Globus pallidus (tissue), 1 donor: ENCODE data around the gene THOC6.
"Not testable (repeated sequence)": the region's sequence is repeated elsewhere in the genome, so short reads cannot be mapped to it uniquely, and the experiment has no call there.

Experiments used
- DNase-seq: peaks from one replicate; pipeline ENCODE4 v3.0.0-alpha.2; 2015; ENCODE audit warnings: low spot score

Gene THOC6

DNA sequence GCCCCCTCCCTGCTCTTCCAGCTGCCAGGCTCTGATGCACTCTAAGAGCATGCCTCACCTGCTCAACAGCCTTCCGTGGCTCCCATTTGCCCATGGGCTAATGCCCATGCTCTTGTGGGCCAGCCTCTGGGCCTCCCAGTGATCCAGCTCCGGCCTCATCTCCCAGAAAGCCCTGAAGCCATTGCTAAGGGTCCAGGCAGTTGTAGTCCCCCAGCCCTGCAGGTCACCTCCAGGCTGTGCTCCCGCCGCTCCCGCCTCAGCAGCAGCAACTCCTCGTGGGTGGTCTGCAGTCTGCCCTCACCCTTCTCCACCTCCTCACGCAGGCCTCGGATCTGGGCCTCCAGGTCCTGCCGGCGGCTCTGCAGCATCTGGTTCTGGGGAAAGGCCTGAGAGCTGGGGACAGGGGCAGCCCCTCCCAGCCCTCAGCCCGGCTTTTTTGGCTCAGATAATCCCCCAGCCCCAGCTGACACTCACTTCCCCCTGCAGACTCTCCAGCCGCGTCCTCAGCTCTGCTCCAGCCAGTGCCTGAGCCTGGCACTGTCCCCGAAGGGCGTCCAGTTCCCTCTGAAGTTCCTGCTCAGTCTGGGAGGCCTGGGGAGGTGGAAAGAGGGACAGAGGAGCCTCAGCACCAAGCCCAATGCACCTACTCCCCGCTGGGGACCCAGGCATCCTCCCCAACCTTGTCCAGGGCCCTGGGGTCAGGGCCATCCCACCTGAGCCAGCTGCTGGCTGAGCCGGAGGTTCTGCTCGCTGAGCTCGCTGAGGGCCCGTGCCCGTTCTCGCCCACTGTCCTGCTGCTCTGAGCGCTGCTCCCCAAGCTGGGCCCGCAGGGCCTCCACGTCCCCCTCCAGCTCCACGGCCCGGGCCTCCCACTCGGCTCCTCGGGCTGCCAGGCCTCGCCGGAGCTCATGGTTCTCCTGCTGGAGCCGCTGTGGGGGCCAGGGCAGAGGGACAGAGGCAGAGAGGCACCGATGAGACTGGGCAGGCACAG is 6.7 kb downstream of the THOC6 start:
- no peak for DNase-seq

DNA sequence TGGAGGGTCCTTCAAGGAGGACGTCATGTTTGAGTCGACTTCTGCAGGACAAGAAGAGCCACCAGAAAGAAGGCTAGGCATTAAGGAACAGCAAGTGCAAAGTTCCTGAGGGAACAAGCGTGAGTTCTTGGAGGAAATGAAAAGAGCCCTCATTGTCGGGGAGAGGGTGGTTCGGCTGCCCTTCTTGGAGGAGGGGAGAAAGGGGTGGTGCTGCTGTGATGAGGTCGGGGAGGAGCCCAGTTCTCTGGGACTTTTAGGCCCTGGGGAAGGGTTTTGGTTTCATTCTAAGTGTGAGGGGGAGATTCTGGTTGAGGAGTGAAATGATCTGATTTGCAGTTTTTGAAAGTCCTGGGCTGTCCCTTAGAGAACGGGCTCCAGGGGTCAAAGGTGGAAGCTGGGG is 8.8 kb downstream of the THOC6 start:
- no peak for DNase-seq

DNA sequence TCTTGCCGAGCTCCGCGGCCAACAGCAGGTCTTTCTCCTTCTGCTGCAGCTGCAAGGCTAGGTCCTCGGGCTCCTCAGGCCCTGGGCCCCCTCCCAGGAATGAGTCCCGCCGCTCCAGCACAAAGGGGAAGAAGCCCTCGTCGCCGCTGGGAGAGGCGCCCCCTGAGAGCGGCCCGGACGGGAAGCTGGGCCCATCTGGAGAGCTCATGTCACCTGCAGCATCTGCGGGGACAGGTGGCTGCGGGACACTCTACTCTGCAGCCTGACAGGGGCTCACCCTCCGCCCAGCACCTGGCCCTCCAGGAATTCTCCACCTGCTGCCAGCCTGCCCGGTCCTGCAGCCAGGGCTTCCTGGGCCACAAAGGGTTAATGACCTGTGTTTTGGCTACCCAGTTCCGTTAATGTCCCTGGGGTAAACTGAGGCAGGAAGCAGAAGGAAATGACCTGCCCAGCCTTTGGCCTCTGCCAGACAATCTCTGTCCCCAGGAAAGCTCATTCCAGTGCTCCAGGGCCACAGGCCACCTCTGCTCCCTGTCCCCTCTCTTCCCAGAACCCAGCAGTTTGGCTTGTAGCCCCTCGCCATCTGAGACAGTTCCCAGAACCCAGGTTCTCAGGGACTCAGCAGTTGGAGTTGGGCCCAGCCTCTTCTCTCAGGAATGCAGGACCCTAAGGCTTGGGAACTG is 11.6 kb downstream of the THOC6 start:
- no peak for DNase-seq

DNA sequence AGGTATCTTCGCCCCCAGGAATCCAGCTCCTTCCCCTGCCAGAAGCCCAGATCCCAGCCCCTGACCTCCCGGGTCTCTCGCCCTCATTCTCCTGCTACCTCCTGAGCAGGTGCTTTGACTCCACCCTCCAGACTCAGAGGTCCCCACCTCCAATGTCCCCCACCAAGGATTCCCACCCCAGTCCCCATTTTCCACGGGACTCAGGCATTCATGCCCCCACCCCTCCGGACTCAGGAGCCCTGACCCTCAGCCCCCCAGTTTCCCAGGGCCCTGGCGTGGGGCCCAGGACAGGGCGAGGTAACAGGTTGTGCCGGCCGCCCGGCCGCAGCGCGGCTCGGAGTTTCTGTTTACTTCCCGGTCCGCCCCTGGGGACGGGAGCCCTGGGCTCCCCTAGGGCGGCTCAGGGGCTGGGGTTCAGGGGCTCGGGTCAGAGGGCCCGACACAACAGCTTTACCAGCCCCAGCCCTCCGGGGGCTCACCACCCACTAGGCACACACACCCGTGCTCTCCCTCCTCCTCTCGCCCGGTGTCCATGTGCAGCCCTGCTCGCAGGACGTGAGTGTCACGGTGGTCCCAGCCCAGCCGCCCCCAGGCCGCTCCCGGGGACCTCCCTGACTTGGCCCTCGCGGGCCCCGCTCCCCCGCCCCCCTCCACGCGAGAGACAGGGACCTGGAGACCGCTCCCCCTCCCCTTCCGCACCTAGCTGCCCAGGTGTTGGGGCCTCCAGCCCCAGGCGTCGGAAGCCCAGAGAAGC is 12.3 kb downstream of the THOC6 start:
- DNase-seq = no peak

DNA sequence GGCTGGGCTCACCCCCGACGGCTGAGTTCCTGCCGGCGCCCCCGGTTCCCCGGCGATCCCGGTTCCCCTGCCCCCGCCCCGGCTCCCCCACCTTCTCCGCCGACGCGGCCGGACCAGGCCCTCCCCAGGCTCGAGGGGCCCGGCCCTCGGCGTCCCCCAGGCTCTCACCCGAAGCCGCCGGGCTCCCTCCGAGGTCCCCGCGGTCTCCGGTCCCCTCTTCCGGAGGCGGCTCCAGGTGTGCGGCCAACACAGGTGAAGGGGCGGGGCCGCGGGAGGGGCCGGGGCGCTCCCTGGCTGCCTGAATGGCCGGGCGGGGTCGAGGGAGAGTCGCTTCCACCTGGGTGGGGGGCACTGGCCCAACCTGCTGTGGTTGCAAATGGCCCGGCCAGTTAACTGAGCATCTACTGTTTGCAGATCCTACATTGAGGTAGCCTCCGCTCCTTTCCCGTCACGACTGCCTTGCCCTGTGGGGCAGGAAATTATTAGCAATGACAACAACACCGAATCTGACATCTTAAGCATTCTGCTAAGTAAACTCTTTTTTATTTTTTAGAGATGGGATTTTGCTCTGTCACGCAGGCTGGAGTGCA is 13.0 kb downstream of the THOC6 start, which contains the start of gene BICDL2:
Gene BICDL2 (minus strand): TSS at position 219 of the 590 bp plus-strand sequence. CDS start 1,448 bp downstream, outside the sequence.
- no peak for DNase-seq

DNA sequence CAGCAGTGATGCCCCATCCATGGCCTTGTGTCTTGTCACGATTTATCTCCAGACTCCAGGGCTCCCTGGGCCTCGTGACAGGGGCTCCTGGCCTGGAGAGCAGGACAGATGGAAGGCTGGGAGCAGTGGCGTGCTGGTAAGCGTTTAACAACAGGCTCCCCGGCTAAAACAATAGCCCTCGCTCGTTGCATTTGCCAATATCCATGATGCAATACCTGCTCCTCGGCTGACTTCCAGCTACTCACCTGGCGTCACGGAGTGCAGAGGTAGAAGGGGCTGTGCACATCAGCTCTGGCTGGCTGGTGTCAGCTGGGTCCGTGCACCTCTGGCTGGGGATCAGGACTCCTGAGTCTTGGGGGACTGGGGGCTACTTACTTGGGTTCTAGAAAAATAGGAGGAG is 14.4 kb downstream of the THOC6 start:
- DNase-seq = no peak

DNA sequence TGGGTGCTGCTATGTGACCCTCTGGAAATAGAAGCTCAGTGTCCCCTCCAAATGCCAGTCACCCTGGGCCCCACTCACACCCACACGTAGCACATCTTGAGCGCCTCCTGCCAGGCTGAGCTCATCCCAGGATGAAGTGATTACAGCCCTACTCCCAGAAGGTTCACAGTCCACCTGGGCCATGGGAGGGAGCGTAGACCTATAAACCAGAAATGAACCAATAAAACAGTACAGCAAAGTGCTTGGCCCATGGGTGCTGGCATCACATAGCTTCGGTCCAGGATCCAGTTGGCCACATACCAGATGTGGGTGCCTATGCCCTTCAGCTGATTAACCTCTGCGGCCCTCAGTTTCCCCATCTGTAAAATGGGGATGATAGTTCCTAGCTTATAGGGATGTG is 15.1 kb downstream of the THOC6 start:
- DNase-seq = no peak

DNA sequence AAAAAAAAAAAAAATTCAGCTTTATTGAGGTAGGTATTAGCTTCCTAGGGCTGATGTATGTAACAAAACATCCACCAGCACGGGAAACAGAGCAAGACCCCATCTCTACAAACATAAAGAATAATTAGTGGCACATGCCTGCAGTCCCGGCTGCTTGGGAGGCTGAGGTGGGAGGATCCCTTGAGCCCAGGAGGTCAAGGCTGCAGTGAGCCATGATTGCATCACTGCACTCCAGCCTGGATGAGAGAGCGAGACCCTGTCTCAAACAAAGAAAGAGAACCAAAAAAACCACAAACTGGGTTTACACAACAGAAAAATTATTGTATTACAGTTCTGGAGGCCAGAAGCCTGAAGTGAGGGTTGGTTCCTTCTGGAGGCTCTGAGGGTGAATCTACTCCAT is 18.5 kb downstream of the THOC6 start:
- no peak for DNase-seq

DNA sequence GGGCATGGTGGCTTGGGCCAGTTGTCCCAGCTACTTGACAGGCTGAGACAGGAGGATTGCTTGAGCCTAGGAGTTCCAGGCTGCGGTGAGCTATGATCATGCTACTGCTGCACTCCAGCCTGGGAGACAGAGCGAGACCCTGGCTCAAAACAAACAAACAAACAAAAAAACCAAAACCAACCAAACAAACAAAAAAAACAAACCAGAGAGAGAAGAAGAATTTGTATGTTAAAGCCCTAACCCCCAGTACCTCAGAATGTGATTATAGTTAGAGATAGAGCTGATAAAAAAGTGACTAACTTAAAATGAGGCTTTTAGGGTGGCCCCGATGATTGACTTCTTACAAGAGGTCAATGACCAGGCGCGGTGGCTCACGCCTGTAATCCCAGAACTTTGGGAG is 20.9 kb downstream of the THOC6 start:
- DNase-seq = no peak

DNA sequence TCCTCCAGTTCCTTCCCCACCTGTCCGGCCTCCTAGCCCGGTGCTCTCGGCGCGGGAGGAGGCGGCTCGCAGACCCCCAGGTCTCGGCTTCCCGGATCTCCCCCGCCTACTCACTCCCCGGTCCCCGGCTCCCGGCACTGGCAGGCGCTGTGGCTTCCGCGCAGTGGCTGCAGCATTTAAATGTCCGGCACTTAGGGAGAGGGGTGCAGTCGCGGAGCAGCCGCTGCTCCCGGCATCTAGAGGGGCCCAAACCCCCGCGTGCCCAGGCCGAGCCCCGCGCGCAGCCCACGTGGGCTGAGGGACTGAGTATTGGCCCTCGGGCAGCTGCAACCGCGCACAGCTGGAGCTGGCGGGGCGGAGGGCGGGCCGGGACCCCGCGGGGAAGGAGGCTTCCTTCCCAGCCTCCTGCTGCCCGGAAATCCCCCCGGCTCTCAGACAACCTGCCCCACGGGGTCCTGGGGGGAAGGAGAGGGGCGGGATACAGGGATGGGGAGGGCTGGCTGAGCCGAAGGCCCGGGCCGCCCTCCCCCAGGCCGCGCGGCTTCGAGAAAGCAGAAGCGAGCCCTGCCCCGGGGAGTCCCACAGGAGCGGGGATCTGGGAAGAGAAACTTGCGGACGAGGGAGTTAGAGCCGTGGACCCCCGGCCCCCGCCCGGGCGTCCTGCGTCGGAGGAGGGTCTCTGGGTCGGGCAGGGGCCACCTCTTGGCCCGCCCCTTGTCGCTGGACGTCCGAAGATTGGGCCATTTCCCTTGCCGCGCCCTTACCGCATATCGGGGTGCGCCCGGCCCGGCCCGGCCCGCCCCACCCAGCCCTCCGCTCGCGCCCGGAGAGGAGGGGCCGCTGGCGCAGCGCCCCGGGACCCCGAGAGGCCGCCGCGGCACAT is 22.2 kb downstream of the THOC6 start, which contains the start of gene MMP25:
Gene MMP25 (plus strand): TSS at position 804 of the 883 bp plus-strand sequence. CDS start 357 bp downstream, outside the sequence.
- no peak for DNase-seq

DNA sequence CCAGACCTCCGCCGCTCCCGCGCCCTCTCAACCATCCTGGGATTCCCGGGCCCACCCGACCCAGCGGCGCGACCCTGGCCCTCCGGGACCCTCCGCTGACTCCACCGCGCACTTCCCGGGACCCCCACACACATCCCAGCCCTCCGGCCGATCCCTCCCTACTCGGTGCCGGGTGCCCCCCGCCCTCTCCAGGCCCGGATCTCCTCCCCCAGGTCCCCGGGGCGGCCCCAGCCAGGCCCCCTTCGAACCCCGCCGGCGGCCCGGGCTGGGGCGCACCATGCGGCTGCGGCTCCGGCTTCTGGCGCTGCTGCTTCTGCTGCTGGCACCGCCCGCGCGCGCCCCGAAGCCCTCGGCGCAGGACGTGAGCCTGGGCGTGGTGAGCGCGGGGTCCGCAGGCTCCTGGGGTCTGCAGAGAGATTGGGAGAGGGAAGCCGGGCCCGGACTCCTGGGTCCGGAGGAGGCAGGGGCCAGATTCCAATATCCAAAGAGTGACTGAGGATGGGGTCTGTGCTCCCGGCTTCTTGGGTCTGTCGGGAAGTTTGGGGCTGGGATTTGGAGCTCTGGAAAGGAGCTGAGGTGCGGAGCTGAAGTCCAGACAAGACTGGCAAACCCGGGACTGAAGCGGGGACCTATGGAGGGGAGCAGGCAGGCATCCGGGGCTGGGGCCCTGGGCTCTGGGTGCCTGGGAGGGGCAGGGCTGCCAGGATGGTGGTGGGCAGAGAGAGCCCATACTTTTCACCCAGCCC is 23.0 kb downstream of the THOC6 start:
- no peak for DNase-seq

DNA sequence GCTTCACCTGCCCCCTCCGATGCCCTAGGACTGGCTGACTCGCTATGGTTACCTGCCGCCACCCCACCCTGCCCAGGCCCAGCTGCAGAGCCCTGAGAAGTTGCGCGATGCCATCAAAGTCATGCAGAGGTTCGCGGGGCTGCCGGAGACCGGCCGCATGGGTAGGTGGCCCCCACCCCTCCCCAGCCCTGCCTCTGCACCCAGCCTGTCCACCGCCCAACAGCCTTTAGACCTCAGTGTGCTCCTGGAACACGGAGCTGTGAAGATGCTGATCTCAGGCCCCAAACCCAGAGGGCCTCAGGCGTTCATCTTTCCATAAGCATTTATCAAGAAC is 23.5 kb downstream of the THOC6 start:
- DNase-seq = no peak

DNA sequence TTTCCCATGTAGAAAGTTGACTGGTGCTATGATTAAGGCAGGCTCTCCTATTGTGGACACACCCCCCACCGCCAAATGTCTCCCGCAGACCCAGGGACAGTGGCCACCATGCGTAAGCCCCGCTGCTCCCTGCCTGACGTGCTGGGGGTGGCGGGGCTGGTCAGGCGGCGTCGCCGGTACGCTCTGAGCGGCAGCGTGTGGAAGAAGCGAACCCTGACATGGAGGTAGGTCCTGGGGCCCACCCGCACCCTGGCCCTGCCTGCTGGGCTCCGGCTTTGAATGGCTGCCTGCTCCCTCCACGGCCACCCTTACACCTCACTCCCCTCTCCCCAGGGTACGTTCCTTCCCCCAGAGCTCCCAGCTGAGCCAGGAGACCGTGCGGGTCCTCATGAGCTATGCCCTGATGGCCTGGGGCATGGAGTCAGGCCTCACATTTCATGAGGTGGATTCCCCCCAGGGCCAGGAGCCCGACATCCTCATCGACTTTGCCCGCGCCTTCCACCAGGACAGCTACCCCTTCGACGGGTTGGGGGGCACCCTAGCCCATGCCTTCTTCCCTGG is 26.2 kb downstream of the THOC6 start:
- no peak for DNase-seq

DNA sequence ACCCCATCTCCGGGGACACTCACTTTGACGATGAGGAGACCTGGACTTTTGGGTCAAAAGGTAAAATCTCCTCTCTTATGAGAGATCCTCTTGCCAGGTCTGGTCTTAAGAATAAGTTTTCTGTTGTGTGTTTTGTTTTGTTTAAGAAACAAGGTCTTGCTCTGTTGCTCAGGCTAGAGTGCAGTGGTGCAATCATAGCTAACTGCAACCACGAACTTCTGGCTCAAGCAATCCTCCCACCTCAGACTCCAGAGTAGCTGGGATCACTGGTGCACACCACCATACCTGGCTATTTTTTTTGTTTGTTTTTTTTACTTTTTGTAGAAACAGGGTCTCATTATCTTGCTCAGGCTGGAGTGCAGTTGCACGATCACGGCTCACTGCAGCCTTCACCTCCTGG is 26.7 kb downstream of the THOC6 start:
- DNase-seq = no peak

DNA sequence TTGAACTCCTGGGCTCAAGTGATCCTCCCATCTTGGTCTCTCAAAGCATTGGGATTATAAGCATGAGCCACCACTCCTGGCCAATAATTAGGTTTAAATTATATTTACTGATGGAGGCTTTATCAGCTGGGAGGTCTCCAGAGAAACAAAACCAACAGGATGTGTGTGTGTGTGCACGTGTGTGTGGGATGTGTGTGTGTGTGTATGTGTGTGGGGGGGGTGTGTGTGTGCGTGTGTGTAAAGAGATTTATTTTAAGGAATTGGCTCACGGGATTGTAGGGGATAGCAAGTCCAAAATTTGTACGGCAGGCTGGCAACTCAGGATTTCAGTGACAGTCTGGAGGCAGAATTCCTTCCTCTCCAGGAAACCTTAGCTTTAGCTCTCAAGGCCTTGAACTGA is 27.2 kb downstream of the THOC6 start:
- no peak for DNase-seq

DNA sequence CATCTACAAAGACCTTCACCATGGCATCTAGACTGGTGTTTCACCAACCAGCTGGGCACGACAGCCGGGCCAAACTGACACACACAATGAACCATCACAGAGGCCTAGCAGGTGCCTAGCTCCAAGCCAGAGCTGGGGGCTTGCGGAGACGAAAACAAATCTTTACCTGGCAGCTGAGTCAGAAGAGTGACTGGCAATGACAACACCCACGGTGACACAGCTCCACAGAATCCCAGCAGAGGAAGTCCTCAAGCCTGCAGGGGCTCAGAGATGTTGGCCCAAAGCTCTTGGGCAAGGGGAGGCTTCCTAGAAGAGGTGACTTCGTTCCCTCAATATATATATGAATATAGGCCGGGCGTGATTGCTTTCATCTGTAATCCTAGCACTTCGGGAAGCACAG is 27.7 kb downstream of the THOC6 start:
- no peak for DNase-seq

DNA sequence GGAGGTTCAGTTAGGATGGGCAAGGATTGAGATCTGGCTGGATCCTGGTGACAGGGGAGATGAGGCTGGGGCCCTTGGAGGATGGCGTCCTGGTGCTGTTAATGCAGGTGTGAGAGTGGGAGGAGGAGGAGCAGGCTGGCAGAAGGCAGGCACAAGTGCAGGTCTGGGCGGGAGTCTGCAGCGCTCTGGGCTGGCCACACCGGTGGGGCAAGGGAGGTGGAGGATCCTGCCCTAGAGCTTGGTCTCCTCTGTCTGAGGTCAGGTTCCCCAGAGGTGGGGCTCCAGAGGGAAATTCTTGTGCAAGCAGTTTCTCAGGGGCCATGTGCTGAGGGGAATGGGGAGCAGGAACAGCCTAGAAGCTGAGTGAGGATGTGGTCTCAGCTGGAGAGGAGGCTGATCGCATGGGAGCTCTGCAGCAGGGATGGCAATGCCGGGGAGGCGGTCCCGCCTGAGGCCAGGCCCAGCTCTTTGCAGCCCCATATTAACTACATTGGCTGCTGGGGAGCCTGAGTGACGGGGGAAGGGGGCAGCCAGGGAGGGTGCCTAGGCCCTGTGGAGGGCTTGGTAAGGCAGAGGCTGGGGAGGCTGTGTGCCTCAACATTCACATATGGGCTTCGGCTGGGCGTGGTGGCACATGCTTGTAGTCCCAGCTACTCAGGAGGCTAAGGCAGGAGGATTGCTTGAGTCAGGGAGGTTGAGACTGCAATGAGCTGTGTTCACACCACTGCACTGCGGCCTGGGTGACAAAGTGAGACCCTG is 28.9 kb downstream of the THOC6 start:
- not testable (repeated sequence) for DNase-seq

DNA sequence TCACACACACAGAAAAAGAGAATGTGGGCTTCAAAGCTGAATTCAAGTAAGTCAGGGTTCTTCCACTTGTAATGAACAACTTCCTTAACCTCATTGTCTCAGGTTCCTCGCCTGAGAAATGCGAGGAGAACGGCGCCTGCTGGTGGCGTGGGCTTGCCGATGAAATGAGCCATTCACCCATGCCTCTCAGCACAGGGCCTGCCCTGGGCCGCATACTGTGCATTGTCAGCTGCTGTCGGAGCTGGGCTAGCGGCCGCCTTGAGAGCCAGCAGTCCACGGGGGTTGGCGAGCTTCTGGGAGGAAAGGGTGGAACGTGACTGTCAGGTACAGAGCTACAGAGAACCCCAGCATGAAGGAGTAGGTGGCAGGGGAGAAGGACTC is 29.5 kb downstream of the THOC6 start:
- DNase-seq = not testable (repeated sequence)
